SU-DHL-6 (cell line): ENCODE results near the gene FEZF2.

Source experiments
- EZH2phosphoT487 ChIP-seq: fragments of 200-600 bp; sonication (generic), shearing (Covaris generic); conservative IDR thresholded peaks from 2 replicates; pipeline ENCODE4 v1.6.1; 2018; ENCODE audit warnings: mild to moderate bottlenecking, antibody characterized with exemption, low read length, moderate library complexity, mixed read lengths
- TF ChIP-seq, protein P1 (sequence below): fragments of 200-600 bp; sonication (generic); IDR thresholded peaks from one replicate; pipeline ENCODE4 v1.5.1; 2017; ENCODE audit warnings: antibody characterized with exemption, mild to moderate bottlenecking, low read length, moderate library complexity; ENCODE audit not compliant: insufficient read depth, poor library complexity, severe bottlenecking

DNA sequence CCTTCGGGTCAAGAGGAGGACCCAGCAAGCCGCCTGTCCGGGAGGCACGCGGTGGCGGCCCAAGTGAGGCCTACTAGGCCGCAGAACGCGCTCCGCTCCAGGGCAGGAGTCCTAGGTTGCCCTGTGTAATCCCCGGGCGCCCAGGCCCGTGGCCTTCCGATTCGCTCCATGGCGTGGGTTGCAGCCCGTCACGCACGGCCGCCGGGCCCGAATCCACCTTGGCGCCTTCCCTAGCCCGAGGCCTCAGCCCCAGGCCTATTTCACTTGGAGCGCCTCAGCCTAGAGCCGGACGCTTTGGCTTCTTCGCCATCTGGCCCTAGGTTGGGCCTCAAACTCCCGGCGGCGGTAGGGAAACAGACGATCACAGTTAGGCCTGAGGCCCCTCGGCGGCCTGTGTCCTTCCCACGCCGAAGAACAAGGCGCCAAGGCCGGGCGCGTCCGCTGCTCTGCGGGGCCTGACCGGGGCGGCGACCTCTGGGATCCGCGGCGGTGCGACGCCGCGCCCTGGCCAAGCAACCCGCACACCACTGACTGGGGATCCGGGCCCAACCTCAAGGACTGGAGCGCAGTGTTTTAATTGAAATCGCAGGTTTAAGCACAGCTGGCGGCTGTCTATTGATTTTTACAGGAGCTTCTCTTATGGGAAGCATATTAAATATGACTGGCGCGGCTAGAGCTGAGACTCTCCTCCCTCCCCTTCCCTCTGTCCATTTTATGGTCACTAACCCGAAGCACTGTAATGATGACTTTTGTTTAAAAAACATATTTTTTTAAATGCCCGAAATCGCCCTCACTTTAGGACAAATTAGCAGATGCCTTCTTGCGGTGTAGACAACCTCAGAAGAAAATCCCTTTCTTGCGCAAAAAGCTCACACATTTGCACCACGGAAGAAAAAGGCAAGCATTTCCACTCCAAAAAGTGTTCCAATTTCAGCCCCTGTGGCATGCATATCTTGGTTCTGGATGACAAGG, 3.8 kb upstream of the FEZF2 start:
- TF ChIP-seq, protein P1, sequence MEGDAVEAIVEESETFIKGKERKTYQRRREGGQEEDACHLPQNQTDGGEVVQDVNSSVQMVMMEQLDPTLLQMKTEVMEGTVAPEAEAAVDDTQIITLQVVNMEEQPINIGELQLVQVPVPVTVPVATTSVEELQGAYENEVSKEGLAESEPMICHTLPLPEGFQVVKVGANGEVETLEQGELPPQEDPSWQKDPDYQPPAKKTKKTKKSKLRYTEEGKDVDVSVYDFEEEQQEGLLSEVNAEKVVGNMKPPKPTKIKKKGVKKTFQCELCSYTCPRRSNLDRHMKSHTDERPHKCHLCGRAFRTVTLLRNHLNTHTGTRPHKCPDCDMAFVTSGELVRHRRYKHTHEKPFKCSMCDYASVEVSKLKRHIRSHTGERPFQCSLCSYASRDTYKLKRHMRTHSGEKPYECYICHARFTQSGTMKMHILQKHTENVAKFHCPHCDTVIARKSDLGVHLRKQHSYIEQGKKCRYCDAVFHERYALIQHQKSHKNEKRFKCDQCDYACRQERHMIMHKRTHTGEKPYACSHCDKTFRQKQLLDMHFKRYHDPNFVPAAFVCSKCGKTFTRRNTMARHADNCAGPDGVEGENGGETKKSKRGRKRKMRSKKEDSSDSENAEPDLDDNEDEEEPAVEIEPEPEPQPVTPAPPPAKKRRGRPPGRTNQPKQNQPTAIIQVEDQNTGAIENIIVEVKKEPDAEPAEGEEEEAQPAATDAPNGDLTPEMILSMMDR, result no peak
- TF ChIP-seq EZH2phosphoT487, result no peak
